Measurements from ENCODE around the gene SIGLECL1. TPM values are rescaled to one million over a fixed set of nuclear protein-coding genes. Genes with fewer than 3 reads are reported as not detected.

The SIGLECL1 gene
- total and polyA plus RNA-seq, 2 experiments from 2014 or later = not detected

DNA sequence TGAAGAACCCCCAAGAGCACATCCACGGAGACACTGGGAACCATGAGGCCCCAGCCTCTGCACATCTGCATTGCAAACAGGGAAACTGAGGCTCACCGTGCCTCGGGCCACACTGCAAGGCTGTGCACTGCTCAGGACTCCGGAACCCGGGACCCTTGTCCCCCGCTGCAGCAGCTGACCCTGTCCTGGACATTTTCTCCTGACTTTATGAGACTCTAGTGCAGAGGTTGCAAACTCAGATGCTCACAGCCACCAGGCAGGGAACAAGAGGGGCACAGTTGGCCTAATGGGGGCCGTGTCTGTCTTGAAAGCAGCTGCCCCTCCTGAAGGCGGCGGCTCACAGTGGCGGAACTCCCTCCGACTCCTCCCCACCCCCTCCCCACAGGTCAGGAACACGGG is 44.1 kb downstream of the SIGLECL1 start:
- 30 to 32% methylated on average over 12 of the region's 12 CpGs for WGBS, 2 experiments (ENCODE audit: low coverage in 1 of 2, low lambda C conversion rate in 2 of 2, missing lambda C conversion rate in 2 of 2)
- TF ChIP-seq EZH2phosphoT487 (IDR thresholded peaks at IDR 0.05; ENCODE audit: insufficient read depth, low read depth) = no peak
- no peak for TF ChIP-seq EZH2 (IDR thresholded peaks at IDR 0.05; ENCODE audit: insufficient read depth, poor library complexity, severe bottlenecking)

DNA sequence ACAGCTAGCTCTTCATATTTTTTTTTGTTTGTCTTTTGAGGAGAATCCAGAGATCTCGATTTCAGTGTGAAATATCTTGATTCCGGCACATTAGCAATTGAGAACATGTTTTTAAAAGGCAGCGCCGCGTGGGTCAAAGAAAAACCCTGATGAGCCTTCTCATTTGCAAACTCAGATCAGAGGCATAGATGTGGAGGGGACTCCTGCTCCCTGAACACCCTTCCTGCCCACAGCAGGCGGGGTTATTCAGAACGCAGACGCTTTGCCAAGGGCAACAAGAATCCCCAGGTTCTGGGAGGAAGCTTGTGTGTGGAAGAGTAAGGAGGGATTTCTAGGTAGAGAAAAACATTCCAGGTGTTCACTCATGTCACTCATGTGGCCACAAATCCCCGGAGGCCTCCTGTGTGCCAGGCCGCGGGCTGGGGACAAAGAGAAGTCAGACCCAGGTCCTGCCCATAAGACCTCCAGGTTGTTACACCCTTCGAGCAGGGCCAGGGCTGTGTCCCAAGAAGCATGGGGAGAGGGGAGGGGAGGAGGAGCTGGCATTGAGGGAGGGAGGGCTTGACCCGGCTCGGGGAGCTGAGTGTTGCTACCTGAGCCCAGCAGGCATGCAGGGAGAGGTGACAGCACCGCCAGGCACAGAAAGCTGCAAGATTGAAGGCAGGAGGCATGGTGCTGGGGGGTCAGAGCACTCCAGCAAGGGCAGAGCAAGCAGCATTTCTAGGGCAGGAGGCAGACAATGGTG is 44.7 kb downstream of the SIGLECL1 start:
- no peaks in the 10 kb centered on the region for H3K9me3 ChIP-seq (ENCODE audit: low read depth)
- H3K4me1 ChIP-seq (ENCODE audit: insufficient read depth) = no peaks in the 10 kb centered on the region
- no peak overlapping the region for H3K4me2 ChIP-seq (ENCODE audit: unreplicated experiment)
- in situ Hi-C loops (cut with MboI) = no loop called here
- no peak for DNase-seq
- no peaks in the 10 kb centered on the region; the same call in 1 of the 2 replicates for H3K27me3 ChIP-seq (replicated peaks; ENCODE audit: insufficient read depth)
- H3K9me2 ChIP-seq (ENCODE audit: insufficient read depth) = no peaks in the 10 kb centered on the region
- no peaks in the 10 kb centered on the region for H3K36me3 ChIP-seq (ENCODE audit: low read depth)
- H3K27ac ChIP-seq = no peak overlapping the region
- H3K9ac ChIP-seq = no peak overlapping the region
- no peaks in the 10 kb centered on the region for H4K20me1 ChIP-seq (ENCODE audit: insufficient read depth)
- H3K4me3 ChIP-seq = no peak overlapping the region
- H3K79me2 ChIP-seq (ENCODE audit: insufficient read depth) = no peaks in the 10 kb centered on the region
- TF ChIP-seq EZH2phosphoT487 (IDR thresholded peaks at IDR 0.05; ENCODE audit: insufficient read depth, low read depth) (no peak), EZH2 (IDR thresholded peaks at IDR 0.05; ENCODE audit: insufficient read depth, poor library complexity, severe bottlenecking) (no peak)
- no peak overlapping the region for H2AFZ ChIP-seq
- 21 to 26% methylated on average over 12 to 15 of the region's 15 CpGs for whole genome bisulfite sequencing, 2 experiments (ENCODE audit: low coverage in 1 of 2, low lambda C conversion rate in 2 of 2, missing lambda C conversion rate in 2 of 2)
- no peaks in the 10 kb centered on the region for H3F3A ChIP-seq (ENCODE audit: insufficient read depth)

More for the DNA sequence above, 44.1 kb downstream of the SIGLECL1 start:
- H4K20me1 ChIP-seq (ENCODE audit: insufficient read depth) = no peaks in the 10 kb centered on the region
- H3K27ac ChIP-seq = no peak overlapping the region
- no peaks in the 10 kb centered on the region for H3K4me1 ChIP-seq (ENCODE audit: insufficient read depth)
- no peaks in the 10 kb centered on the region for H3K9me3 ChIP-seq (ENCODE audit: low read depth)
- no peak overlapping the region for H3K9ac ChIP-seq
- H3K27me3 ChIP-seq (replicated peaks; ENCODE audit: insufficient read depth) = no peaks in the 10 kb centered on the region; the same call in 1 of the 2 replicates
- H3K9me2 ChIP-seq (ENCODE audit: insufficient read depth) = no peaks in the 10 kb centered on the region
- no peak for DNase-seq
- H3K4me3 ChIP-seq = no peak overlapping the region
- in situ Hi-C loops (cut with MboI) = no loop called here
- H3K4me2 ChIP-seq (ENCODE audit: unreplicated experiment) = no peak overlapping the region
- no peaks in the 10 kb centered on the region for H3K36me3 ChIP-seq (ENCODE audit: low read depth)
- H2AFZ ChIP-seq = no peak overlapping the region
- H3F3A ChIP-seq (ENCODE audit: insufficient read depth) = no peaks in the 10 kb centered on the region
- no peaks in the 10 kb centered on the region for H3K79me2 ChIP-seq (ENCODE audit: insufficient read depth)

DNA sequence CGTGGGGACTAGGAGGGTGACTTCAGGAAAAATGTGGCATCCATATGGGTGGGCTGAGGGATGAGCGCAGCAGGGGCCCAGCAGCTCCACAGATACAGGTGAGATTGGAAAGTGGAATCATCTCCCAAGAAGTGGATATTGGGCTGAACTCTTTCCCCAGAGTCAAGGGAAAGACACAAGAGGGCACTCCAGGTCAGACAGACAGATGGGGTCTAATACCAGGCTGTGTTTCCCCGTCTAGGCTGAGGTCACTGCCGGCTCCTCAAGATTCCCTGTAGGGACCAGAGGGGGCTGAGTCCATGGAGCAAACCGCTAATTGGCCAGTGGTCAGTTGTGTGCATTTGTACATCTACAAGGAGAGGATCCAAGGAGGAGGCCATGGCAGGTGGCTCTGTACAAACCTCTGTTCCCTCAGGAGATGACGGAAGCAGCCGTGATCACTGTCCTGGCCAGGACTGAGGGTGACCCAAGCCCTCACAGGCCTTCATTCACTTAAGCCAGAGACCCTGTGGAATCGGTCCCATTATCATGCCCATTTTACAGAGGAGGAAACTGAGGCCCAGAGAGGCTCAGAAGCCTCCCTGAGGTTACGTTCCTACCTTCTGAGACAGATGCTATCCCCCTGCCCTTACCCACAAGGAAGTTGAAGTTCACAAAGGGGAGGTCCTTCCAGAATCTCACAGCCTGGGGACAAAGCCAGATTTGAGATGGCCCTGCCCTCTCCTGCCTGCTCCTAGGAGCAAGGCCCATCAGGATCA is 45.6 kb downstream of the SIGLECL1 start:
- 24 to 25% methylated on average over 9 of the region's 9 CpGs for WGBS, 2 experiments (ENCODE audit: low coverage in 1 of 2, low lambda C conversion rate in 2 of 2, missing lambda C conversion rate in 2 of 2)
- no peaks in the 10 kb centered on the region for H3K79me2 ChIP-seq (ENCODE audit: insufficient read depth)
- H3K27me3 ChIP-seq (replicated peaks; ENCODE audit: insufficient read depth) = no peaks in the 10 kb centered on the region; the same call in 1 of the 2 replicates
- no peaks in the 10 kb centered on the region for H4K20me1 ChIP-seq (ENCODE audit: insufficient read depth)
- no peaks in the 10 kb centered on the region for H3K36me3 ChIP-seq (ENCODE audit: low read depth)
- H3K4me2 ChIP-seq (ENCODE audit: unreplicated experiment) = no peak overlapping the region
- no peaks in the 10 kb centered on the region for H3K4me1 ChIP-seq (ENCODE audit: insufficient read depth)
- no peaks in the 10 kb centered on the region for H3K9me3 ChIP-seq (ENCODE audit: low read depth)
- H2AFZ ChIP-seq = no peak overlapping the region
- TF ChIP-seq EZH2 (IDR thresholded peaks at IDR 0.05; ENCODE audit: insufficient read depth, poor library complexity, severe bottlenecking) = no peak
- no peak for TF ChIP-seq EZH2phosphoT487 (IDR thresholded peaks at IDR 0.05; ENCODE audit: insufficient read depth, low read depth)
- H3K9ac ChIP-seq = no peak overlapping the region
- in situ Hi-C loops (cut with MboI) = no loop called here
- DNase-seq = no peak
- H3K4me3 ChIP-seq = no peak overlapping the region
- no peaks in the 10 kb centered on the region for H3F3A ChIP-seq (ENCODE audit: insufficient read depth)
- H3K9me2 ChIP-seq (ENCODE audit: insufficient read depth) = no peaks in the 10 kb centered on the region
- H3K27ac ChIP-seq = no peak overlapping the region

DNA sequence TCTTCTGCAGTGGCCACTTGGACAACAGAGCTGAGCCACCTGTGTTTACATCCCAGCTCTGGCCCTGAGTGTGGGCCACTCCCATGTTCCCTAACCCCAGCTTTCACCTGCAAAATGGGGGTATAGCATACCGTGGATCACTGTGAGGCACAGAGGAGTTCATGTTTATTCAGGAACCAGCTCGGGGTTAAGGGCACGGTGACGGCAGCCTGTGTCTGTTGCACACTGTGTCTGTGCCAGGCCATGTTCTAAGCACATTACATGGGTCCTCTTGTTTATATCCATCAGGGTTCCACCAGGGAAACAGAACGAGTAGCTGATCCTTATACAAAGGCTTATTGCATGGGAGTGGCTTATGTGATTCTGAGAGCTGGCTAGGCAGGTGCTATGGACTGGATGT is 46.5 kb downstream of the SIGLECL1 start:
- DNase-seq = no peak
- TF ChIP-seq EZH2 (IDR thresholded peaks at IDR 0.05; ENCODE audit: insufficient read depth, poor library complexity, severe bottlenecking) = no peak
- no peak for TF ChIP-seq EZH2phosphoT487 (IDR thresholded peaks at IDR 0.05; ENCODE audit: insufficient read depth, low read depth)
- Histone ChIP-seq H3K4me1 (ENCODE audit: insufficient read depth) (no peaks in the 10 kb centered on the region), H3K27ac (no peak overlapping the region), H3K27me3 (replicated peaks; ENCODE audit: insufficient read depth) (no peaks in the 10 kb centered on the region; the same call in 1 of the 2 replicates), H3K4me3 (no peak overlapping the region), H3K4me2 (ENCODE audit: unreplicated experiment) (no peak overlapping the region), H2AFZ (no peak overlapping the region), H3K79me2 (ENCODE audit: insufficient read depth) (no peaks in the 10 kb centered on the region), H3K36me3 (ENCODE audit: low read depth) (no peaks in the 10 kb centered on the region), H3K9ac (no peak overlapping the region), H3K9me2 (ENCODE audit: insufficient read depth) (no peaks in the 10 kb centered on the region), H3F3A (ENCODE audit: insufficient read depth) (no peaks in the 10 kb centered on the region), H4K20me1 (ENCODE audit: insufficient read depth) (no peaks in the 10 kb centered on the region), H3K9me3 (ENCODE audit: low read depth) (no peaks in the 10 kb centered on the region)
- in situ Hi-C loops (cut with MboI) = no loop called here
- 24% methylated on average over 5 of the region's 5 CpGs for WGBS, 2 experiments (ENCODE audit: low coverage in 1 of 2, low lambda C conversion rate in 2 of 2, missing lambda C conversion rate in 2 of 2)

Data from GM23248 (cell line).